HG02798 (cell line): ENCODE results near the gene FAM200C.

Experiments
- ATAC-seq: cut with Tn5 transposase; IDR thresholded peaks from one replicate; pipeline ENCODE4 v1.9.1; 2021; ENCODE audit warnings: mild to moderate bottlenecking; ENCODE audit not compliant: unreplicated experiment, poor library complexity

The FAM200C gene

DNA sequence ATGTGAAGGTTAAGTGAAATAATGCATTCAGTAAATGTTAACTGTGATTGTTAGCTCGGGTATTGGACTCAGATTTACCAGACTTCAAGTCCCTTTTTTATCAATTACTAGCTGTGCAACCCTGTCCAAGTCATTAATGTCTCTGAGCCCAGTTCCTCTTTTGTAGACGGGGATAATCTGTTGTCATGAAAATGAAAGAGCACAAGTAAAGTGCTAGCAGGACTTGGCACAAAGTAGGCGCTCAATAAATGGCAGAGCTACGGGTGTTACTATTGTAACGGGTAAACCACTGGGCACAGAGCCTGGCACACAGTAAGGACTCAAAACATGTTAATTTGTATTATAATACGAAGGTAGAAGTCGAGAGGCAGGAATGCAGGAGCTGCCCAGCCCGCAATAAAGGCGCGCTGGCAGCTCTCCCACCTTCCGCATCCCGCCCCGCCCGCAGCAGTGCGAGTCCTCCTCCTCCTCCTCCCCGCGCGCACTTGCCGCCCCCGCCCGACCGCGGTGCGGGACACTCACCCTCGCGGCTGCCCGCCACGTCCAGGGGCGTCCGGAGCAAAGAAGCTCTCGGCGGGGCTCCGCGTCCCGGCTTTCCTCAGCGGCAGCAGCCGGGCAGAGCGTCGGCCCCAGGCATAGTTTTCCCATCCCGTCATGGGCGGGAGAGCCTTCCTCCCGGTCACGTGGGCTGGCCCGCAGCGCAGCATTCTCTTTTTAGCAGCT, 29.7 kb downstream of the FAM200C start, which contains the start of gene C1QTNF2:
C1QTNF2 (minus strand) TSS at position 637 of the 723 bp plus-strand sequence. CDS start 15,615 bp downstream, outside the sequence.
- ATAC-seq: peak; percentile 61

DNA sequence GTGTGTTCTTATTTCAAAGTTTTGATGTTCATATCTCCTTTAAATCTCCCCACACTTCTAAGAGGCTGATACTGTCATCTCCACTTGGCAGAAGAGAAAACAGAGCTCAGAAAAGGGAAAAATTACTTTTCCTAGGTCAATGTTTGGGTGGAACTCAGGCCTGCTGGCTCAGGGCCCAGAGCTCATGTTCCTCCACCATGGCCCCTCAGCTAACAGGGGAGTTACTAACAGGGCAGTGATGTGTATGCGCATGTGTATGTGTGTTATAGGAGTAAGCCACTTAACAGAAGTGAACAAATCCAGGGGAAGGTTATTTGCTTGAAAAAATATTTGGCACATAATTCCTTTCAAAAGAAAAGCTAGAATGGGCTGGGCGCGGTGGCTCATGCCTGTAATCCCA, 32.0 kb downstream of the FAM200C start:
- ATAC-seq: no peak

DNA sequence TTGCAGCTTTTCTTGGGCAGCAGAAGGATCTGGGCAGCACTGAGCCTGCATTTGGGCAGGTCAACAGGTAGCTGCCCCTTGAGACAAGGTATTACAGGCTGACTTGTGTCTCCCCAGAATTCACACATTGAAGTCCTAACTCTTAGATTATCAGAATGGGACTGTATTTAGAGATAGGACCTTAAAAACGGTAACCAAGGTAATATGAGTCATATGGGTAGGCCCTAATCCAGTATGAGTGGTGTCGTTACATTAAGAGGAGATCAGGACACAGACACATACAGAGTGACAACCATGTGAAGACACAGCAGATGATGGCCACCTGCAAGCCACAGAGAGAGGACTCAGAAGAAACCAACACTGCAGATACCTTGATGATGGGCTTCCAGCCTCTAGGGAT, 32.6 kb downstream of the FAM200C start:
- no peak for ATAC-seq

DNA sequence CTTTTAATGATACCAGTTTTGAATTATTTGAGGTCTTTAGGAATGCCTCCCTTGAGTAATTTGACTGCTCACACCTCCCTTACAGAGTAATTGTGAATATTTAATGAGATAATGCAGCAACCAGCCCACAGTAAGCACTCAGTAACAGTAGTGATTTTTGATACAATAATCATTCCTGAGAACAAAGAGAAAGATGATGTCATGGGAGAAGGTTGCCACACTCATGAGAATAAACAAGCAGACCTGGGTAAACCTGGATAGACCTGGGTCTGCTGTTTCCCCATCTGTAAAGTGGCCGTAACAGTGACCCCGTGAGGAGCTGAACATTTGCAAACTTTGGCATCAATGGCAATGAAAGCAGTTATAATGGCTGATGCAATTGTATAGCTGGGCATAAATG, 33.6 kb downstream of the FAM200C start:
- ATAC-seq: no peak

DNA sequence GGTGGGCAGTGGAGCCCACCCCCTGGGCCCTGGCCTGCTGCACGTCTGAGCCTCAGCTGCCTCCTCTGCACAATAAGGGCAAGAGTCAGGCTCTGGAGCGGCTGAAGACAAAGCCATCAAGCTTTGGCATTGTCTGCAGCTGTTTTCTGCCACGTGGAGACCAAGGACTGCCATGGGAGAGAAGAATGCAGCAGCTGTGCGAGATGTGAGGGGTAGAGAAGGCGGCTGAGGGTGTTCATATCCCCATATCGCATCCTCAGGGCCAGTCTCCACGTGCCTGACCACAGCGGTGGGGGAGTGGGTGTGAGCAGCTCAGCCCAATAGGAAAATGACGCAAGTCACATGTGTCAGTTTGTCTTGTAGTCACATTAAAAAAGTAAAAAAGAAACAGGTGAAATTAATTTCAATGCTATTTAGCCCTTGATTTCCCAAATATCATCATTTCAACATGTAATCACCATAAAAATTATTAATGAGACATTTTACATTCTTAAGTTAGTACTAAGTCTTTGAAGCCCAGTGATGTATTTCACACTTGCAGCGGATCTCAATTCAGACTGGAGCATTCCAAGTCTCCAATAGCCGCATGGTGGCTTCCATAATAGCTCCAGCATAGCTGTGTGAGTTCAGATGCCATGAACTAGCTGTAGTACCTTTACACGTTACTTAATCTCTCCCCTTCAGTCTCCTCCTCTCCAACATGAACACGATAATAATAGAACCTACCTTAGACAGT, 36.0 kb downstream of the FAM200C start:
- no peak for ATAC-seq

DNA sequence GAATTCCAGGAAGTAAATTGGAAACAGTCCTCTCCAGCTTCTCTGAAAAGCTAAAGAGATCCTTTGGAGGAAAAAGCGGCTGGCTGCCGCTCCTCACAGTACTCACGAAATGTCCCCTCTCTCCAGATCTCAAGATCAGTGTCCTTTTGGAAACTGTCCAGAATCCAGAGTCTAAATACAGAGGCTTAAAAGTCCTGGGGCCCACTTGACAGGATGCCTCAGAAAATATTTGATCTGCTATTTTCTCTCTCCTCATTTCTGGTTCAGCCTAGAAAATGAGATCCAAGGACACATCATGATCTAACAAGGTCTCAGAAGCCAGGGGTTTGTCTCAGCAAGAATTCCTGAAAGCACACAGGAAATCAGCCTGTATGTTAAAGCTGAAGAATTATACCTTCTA, 36.6 kb downstream of the FAM200C start:
- no peak for ATAC-seq

DNA sequence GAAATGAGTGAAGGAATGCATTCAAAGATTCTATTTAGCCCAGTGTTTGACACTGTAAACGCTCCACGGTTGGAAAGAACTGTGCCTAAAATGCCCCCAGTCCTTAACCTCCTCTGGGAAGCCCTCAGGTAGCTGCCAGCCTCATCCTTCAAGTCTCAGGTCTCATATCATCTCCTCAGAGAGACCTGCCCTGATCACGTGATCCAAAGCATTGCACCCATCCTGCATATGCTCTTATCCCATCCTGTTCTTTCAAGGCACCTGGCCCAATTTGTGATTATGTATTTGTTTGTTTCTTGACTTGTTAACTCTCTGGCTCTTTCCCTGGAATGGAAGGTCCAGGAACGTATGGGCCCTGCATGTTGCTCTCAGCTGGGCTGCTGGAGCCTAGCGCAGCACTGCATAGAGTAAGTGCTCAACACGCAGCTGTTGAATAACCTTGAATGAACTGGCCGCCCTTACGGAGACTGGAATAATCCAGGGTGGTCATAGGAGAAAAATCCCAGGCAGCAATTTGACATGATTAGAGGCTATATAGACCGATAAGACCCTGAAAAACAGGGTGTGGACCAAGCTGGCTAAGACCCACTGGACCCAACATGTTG, 38.1 kb downstream of the FAM200C start:
- ATAC-seq: no peak

DNA sequence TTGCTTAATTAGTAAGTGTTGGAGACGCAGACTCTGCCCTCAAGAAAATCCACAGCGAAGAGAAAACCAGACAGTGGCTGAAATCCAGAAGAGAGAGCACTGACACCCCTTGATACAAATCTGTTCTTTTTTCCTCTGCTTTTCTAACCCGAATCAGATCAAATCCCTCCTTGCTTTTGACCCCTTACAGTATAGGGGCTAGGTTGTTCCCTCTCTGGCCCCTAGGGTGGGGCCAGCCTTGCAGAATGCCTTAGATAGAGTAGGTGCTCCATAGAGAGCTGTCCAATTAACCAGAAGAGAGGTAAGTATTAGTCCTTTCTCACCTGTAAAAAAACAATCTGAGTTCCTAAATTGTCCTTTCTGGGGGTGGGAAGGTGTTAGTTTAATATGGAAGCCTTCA, 39.5 kb downstream of the FAM200C start:
- no peak for ATAC-seq

DNA sequence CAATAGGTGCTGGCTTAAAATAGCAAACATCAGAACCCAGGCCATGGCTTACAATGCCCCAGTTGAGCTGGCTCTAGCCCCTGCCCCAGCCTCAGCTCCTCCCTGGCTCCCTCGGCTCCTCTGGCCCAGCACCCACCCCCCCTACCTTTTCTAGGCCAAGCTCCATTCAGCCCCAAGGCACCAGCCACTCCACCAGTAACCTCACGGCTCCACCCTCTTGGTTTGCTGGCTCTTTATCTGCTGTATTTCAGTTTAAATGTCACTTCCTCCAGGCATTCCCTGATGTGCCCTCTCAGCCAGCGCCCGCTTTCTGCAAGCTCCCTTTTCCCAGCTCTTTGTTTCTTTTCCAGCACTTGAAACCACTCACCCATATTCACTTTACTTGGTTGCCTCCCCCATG, 40.0 kb downstream of the FAM200C start:
- no peak for ATAC-seq

DNA sequence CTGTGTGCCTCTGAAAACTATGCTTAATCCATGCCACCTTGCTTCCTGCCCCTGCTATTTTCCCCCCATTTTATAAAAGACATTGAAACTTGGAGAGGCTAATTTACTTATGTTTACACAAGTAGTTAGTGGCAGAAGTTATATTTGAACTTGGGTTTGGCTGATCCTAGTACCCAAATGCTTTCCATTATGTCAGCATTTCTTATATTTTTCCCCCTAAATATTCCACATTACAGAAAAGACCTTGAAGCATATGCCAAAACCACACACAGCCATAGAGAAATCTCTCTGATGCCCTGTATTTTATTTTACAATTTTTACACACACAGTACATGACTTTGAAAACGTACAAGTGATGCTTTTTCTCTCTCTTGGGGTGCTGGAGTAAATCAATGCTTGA, 40.6 kb downstream of the FAM200C start:
- ATAC-seq: no peak

DNA sequence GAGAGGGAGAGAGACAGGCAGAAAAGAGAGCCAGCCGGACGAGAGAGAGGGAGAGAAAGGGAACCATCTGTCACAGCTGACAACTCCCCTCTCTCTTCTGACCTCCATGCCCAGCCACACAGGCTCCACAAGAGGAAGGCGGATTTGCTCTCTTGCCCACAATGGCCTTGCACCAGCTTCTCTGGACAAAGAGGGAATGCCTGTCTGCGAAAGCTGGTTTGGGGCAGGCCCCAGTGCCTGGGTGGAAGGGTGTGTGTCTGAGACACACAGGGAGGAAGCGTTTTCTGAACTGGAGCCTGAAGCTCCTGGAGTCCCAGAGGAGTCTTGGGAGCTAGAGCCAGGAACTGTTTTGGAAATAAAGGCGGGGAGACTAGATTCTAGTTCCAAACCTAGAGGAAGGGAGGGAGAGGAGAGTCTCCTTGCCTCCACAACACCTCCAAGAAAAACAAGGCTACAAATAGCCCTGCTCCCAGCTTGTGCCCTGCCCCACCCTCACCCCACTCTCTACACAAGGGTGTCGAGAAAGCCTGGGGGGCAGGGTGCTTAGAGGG, 41.9 kb downstream of the FAM200C start:
- ATAC-seq: no peak

DNA sequence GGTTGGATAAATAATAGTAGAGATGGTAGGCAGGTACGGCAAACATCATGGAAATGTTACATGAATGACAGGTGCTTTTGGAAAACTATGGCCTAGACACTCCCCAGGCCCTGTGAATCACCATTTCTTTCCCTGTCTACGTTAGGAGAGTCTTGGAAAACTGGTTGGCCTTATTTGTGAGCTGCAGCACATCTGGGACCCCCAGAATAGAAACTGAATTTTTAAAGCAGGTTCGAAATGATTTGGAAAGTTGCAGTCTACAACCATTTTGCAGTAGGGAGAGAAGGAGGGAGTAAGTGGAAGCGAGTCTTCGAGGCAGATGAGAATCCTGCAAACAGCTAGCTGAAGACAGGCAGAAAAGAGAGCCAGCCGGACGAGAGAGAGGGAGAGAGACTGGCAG, 42.5 kb downstream of the FAM200C start:
- ATAC-seq: no peak

DNA sequence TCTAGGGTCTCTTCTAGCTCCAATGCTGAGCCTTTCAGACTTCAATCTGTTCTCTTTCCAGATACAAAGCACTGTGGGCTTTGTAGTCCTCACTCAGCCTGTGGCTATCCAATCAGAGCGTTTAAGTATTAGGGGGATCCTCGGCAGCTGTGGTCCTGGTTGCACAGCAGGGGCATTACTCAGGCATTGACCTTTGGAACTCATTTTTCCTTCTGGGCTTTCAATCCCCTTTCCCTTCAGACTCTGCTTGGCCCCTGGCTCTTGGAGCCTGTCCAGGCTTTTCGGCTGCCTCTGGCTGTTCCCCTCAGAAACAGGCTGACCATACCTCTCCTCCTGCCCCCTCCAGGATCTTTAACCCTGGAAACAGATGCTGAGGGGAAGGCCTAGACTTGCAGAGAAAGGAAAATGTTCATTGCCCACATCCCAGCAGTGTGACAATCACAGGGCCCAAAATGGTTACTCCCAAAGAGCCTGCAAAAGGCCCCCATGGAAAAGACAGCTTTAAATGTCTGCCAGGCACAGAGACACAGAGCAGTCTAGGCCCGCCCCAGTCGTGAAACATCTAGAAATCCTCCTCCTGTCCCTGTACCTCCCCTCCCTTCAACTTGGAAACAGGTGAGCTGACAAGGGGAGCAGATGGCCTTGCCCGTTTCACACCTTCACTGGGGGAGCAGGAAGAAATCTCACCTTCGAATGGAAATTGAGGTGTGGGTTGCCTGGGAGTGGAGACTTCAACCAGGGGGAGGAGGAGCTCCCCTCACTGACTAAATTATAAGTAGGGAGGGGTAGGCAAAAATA, 43.1 kb downstream of the FAM200C start:
- ATAC-seq: no peak

DNA sequence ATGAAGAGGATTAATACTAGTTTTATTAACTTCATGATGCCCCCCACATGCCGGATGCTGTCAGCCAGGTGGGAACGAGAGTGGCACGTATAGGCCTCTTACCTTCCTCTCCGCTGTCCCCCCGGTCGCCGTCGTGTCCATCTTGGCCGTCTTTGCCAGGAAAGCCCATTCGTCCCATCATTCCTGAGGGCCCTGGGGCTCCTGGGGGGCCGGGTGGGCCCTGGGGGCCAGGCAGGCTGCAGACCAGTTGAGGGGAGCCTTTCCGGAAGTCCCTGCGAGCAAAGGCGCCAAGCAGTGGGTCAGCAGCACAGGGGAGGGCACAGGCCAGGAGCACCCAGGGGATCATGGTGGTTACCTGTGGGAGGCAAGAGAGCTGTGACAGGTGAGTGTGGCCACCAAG, 45.2 kb downstream of the FAM200C start:
- no peak for ATAC-seq

DNA sequence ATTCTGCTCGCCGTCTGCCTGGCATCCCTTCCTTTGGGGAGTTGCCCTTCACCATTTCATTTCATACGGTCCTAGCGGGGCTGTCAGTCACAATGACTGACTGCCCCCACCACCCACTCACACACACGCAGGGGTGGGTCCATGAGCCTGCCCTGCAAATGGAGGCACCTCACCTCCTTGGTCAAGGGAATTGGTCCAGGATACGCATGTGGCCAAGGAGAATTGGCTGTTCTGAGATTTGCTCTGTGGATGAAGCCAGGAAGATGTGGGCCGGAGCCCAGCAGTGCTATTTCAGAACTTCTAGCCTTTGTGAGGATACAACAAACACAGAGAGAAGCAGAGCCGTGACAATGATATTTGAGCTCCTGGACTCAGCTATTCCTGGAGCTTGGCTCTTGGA, 46.5 kb downstream of the FAM200C start:
- no peak for ATAC-seq

DNA sequence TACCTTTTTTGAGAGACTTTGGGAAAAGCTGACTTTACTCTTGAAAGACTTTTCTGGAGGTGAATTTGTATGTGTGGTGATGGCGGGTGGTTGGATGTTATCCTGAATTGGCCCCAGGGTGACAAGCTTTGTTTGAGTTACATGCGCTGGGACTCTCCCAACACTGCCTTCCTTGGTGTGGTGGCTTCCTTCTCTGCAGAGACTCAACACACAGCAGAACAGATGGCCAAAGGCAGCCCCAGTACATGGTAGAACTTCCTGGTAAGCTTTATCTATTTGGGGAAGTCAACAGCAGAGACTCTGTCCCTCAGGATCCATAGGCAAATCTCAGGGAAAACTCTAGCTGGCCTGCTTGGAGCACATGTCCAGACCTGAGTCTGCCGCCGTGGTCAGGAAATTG, 47.5 kb downstream of the FAM200C start:
- no peak for ATAC-seq

DNA sequence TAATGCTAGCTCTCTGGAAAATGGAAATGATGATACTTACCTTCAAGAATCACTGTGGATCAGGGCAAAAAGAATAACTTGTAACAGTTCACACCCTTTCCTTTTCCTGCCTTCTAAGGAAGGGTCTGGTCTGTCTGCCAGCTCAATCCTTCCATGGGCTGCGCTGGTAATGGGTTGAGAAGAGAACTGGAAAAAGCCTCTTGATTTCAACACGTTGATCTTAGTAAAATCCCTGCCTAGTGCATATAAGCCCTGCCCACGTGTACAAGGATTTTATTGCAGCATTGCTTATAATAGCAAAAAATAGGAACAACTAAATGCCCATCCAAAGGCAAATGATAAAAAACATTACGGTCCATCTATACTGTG, 49.9 kb downstream of the FAM200C start:
- no peak for ATAC-seq

DNA sequence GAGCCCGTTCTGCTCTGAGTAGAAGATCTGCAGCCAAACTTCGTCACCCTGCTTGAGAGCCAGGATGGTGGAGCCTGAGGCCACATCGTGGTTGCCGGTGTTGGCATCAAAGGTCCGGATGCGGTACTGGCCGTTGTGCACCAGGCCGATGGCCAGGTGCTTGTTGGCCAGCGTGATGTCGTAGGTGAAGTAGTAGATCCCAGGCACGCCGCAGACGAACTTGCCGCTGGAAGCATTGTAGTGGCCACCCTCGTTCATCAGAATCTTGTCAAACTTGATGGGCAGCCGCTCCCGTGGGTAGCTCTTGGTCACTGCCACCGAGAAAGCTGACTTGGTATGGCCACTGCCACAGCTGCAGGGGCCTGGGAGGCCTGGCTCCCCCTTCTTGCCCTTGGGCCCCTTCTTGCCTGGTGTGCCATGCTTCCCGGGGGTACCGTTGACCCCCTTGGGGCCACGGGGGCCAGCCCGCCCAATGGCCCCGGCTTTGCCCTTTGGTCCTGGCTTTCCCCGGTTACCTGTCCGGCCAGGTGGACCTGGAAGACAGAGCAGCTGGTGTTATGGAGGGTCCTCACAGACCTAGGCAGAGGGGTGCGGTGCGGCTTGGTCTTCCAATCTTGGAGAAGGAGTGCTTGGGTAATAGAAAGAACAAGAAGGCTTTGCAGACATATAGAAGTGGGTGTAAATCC, 50.5 kb downstream of the FAM200C start:
- ATAC-seq: no peak

DNA sequence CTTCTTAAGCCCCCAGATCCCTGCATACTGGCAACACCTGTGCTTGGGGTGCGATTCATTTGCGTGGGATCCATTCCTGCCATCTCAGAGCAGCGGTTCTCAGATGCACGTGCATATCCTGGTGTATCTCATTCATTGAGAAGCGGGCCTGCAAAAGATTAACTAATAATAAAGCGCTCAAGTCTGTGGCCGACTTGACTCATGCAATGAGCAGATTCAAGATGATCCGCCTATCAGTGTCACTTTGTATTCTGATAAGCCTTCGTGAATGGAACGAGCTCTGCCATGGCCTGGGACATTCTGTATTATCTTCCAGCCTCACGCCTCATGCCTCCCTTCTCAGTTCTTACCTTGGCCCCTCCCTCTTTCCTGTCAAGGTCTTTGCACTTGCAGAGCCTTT, 51.8 kb downstream of the FAM200C start:
- ATAC-seq: no peak

DNA sequence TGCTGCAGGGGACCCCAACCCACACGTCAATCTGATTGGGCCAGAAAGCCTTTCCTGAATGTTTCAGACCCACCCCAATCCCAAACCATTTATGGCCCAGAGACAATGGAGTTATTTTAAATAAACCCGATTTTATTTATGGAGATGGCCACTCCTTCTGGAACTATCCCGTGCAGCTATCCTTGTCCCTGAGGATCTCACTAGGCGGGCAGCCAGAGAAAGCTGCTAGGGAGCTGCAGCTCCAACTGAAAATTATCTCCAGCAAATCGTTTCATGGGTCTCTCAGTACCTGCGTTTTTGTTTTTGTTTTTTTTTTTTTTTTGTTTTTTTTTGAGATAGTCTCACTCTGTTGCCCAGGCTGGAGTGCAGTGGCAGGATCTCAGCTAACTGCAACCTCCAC, 52.4 kb downstream of the FAM200C start:
- no peak for ATAC-seq
